BLaER1 treated with 17β-estradiol and CSF1 and Interleukin-3, amounts not matched to agents 10 nM and 100 nM (cell line): Measurements from ENCODE around the gene GRM4.

Experiments
- H3K27ac ChIP-seq, 11 experiments: shearing (Covaris generic); formaldehyde crosslinking; 2 replicates each; pipeline ENCODE4 v1.8.1; 2022
- H3K27me3 ChIP-seq, 11 experiments: shearing (Covaris generic); formaldehyde crosslinking; 2 replicates each; pipeline ENCODE4 v1.8.1; 2022
- H3K36me3 ChIP-seq, 11 experiments: shearing (Covaris generic); formaldehyde crosslinking; 2 replicates each; pipeline ENCODE4 v1.8.1; 2022
- H3K4me1 ChIP-seq, 10 experiments: shearing (Covaris generic); formaldehyde crosslinking; 2 replicates each; pipeline ENCODE4 v1.8.1; 2022
- H3K4me2 ChIP-seq, 11 experiments: shearing (Covaris generic); formaldehyde crosslinking; 2 replicates each; pipeline ENCODE4 v1.8.1; 2022
- H3K4me3 ChIP-seq, 10 experiments: shearing (Covaris generic); formaldehyde crosslinking; 2 replicates each; pipeline ENCODE4 v1.8.1; 2022
- H3K9ac ChIP-seq, 11 experiments: shearing (Covaris generic); formaldehyde crosslinking; 2 replicates each; pipeline ENCODE4 v1.8.1; 2022
- H3K9me3 ChIP-seq, 11 experiments: shearing (Covaris generic); formaldehyde crosslinking; replicated peaks in 1 of 11; 2 replicates each; pipeline ENCODE4 v1.8.1; 2022
- H4K20me1 ChIP-seq, 11 experiments: shearing (Covaris generic); formaldehyde crosslinking; 2 replicates each; pipeline ENCODE4 v1.8.1; 2022
- Cebpa-rat ChIP-seq, 11 experiments: shearing (Covaris generic); IDR thresholded peaks; 2 replicates each; pipeline ENCODE4 v1.8.1; 2022

Gene GRM4

DNA sequence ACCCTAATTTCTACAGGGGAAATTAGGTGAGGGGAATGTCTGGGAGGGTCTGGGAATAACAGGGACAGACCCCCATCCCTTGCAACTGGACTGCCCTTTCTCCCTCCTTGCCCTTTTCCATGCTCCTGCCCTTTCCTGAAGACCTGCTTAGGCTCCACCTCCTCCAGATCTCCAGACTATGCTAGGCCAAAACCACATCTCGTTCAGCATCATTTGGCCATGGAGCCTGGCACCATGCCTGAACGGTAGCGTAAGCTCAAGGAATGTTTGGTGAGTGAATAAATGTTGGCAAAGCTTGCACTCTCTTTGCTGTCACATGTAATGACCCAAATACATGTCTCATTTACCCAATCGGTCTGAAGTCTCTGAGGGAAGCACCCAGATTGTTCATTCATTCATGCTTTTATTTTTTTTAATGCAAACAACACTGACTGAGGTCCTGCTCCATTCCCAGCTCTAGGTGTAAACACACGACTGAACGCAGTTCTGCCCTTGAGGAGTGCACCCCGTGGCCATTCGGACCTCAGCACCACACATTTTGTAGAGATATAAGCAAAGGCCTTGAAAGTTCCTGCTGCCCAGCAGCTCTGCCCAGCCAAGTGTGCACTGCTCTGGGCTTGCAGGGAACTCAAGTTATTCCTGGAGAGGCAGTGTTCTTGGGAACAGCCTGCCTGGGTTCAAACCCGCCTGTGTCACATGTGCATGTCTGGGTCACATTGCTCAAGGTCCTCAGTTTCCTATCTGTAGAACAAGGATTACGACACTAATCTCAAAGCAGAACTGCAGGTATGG lies 1.1 kb upstream of the GRM4 start:
- H3K27me3 ChIP-seq, result peaks cover 43 to 72% (median 57%) of the 10 kb centered on the region in 11 experiments
- H3K36me3 ChIP-seq, result no peaks in the 10 kb centered on the region
- H4K20me1 ChIP-seq, result peaks cover 0 to 74% (median 33%) of the 10 kb centered on the region in 11 experiments; a peak in 20 of 22 replicates
- H3K4me3 ChIP-seq, result no peak overlapping the region
- peak overlapping the region in 8 of 11 experiments; percentile 80 to 97 (median 95); a peak in 16 of 22 replicates for H3K4me2 ChIP-seq
- H3K4me1 ChIP-seq, result peaks cover 34 to 80% (median 69%) of the 10 kb centered on the region in 10 experiments
- no peak overlapping the region for H3K27ac ChIP-seq
- no peaks in the 10 kb centered on the region for H3K9me3 ChIP-seq
- 0 out of 22 replicates have a peak, but pooled peaks of 1 of the 11 experiments have one; percentile 35 for TF ChIP-seq Cebpa-rat (IDR thresholded peaks at IDR 0.05)
- H3K9ac ChIP-seq, result no peak overlapping the region

DNA sequence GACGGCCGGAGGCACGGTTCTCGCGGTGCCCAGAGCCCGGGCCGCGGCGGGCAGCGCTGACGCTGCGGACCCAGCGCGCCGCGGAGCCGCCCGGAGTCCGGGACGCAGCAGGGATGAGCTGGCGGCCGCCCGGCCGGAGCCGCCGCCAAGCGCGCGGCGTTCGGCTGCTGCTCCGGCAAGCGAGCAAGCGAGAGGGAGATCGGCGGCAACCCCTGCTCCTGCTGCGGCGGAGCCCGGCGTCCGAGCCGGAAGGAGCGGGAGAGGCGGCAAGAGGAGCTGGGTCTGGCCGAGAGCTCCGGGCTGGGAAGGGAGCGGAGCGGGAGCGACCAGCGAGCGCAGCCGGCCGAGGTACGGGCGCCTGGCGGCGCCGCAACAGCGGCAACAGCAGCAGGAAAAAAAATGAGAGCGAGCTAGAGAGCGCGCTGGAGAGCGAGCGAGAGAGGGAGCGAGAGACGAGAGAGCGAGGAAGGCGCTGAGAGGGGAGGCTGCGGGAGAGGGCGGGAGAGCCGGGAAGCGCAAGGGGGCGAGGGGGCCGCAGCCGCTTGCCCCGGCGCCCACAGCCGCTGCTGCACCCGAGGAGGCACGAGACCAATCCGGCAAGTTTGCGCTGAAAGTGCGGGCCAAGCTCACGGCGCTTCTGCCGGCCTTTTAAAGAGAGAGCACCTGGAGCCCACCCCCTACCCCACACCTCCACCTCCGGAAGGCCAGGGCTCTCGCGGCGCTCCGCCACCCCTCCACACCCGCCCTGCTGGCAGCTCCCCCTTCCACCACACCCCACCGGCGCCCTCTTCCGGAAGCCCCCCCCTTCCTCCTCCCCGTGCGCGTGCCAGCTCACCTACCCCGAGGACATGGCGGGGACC lies 496 bp downstream of the GRM4 start:
- Histone ChIP-seq H3K27me3 (peaks cover 43 to 66% (median 50%) of the 10 kb centered on the region in 11 experiments), H3K4me1 (peaks cover 44 to 96% (median 84%) of the 10 kb centered on the region in 10 experiments), H3K9ac (peak overlapping the region in 9 of 11 experiments; percentile 10 to 54 (median 42); a peak in 12 of 22 replicates), H3K27ac (no peak overlapping the region), H4K20me1 (peaks cover 0 to 71% (median 33%) of the 10 kb centered on the region in 11 experiments; a peak in 20 of 22 replicates), H3K9me3 (no peaks in the 10 kb centered on the region), H3K4me3 (peak overlapping the region; percentile 34 to 66 (median 55)), H3K36me3 (no peaks in the 10 kb centered on the region), H3K4me2 (peak overlapping the region; percentile 80 to 97 (median 94))
- TF ChIP-seq Cebpa-rat (IDR thresholded peaks at IDR 0.05), result no peak

GRCh38 chr6:34144581-34145160 lies 1.2 kb downstream of the GRM4 start:
- no peak for TF ChIP-seq Cebpa-rat (IDR thresholded peaks at IDR 0.05)
- H4K20me1 ChIP-seq, result peaks cover 0 to 71% (median 33%) of the 10 kb centered on the region in 11 experiments; a peak in 20 of 22 replicates
- H3K4me2 ChIP-seq, result peak overlapping the region; percentile 80 to 97 (median 94)
- peak overlapping the region in 5 of 11 experiments; percentile 10 to 54 (median 49); a peak in 8 of 22 replicates for H3K9ac ChIP-seq
- H3K27me3 ChIP-seq, result peaks cover 43 to 66% (median 50%) of the 10 kb centered on the region in 11 experiments
- H3K9me3 ChIP-seq, result no peaks in the 10 kb centered on the region
- peaks cover 50 to 100% (median 90%) of the 10 kb centered on the region in 10 experiments for H3K4me1 ChIP-seq
- no peaks in the 10 kb centered on the region for H3K36me3 ChIP-seq
- no peak overlapping the region for H3K27ac ChIP-seq
- peak overlapping the region; percentile 34 to 66 (median 55) for H3K4me3 ChIP-seq

- H3K36me3 ChIP-seq, result no peaks in the 10 kb centered on the region
- H3K4me1 ChIP-seq, result peaks cover 56 to 100% (median 96%) of the 10 kb centered on the region in 10 experiments
- H4K20me1 ChIP-seq, result peaks cover 0 to 71% (median 33%) of the 10 kb centered on the region in 11 experiments; a peak in 20 of 22 replicates
- no peaks in the 10 kb centered on the region for H3K9me3 ChIP-seq
- TF ChIP-seq Cebpa-rat (IDR thresholded peaks at IDR 0.05), result no peak
- peak overlapping the region in 3 of 11 experiments; percentile 8 to 54 (median 35); a peak in 5 of 22 replicates for H3K9ac ChIP-seq
- peak overlapping the region; percentile 80 to 97 (median 94) for H3K4me2 ChIP-seq
- no peak overlapping the region for H3K27ac ChIP-seq
- H3K27me3 ChIP-seq, result peaks cover 43 to 64% (median 50%) of the 10 kb centered on the region in 11 experiments
- H3K4me3 ChIP-seq, result peak overlapping the region; percentile 33 to 66 (median 55)
Measured at GRCh38 chr6:34143884-34144580, 1.9 kb downstream of the GRM4 start.

GRCh38 chr6:34143196-34143883 lies 2.5 kb downstream of the GRM4 start:
- no peak for TF ChIP-seq Cebpa-rat (IDR thresholded peaks at IDR 0.05)
- Histone ChIP-seq H3K9ac (peak overlapping the region in 3 of 11 experiments; percentile 8 to 54 (median 35); a peak in 4 of 22 replicates), H3K4me3 (peak overlapping the region; percentile 33 to 66 (median 55); a peak in 15 of 20 replicates), H4K20me1 (peaks cover 0 to 78% (median 33%) of the 10 kb centered on the region in 11 experiments; a peak in 20 of 22 replicates), H3K27me3 (peaks cover 43 to 58% (median 50%) of the 10 kb centered on the region in 11 experiments), H3K36me3 (no peaks in the 10 kb centered on the region), H3K4me1 (peaks cover 63 to 100% (median 98%) of the 10 kb centered on the region in 10 experiments), H3K4me2 (peak overlapping the region; percentile 80 to 97 (median 94)), H3K27ac (no peak overlapping the region), H3K9me3 (no peaks in the 10 kb centered on the region)

GRCh38 chr6:34142061-34142998 lies 3.6 kb downstream of the GRM4 start:
- no peak for TF ChIP-seq Cebpa-rat (IDR thresholded peaks at IDR 0.05)
- Histone ChIP-seq H3K27me3 (peaks cover 43 to 57% (median 50%) of the 10 kb centered on the region in 11 experiments), H3K4me2 (peak overlapping the region; percentile 50 to 97 (median 94)), H4K20me1 (peaks cover 0 to 82% (median 35%) of the 10 kb centered on the region in 11 experiments; a peak in 20 of 22 replicates), H3K9me3 (no peaks in the 10 kb centered on the region), H3K4me1 (peaks cover 67 to 100% (median 98%) of the 10 kb centered on the region in 10 experiments), H3K4me3 (no peak overlapping the region), H3K27ac (no peak overlapping the region), H3K9ac (peak overlapping the region in 1 of 11 experiments; percentile 31; a peak in 1 of 22 replicates), H3K36me3 (no peaks in the 10 kb centered on the region)

DNA sequence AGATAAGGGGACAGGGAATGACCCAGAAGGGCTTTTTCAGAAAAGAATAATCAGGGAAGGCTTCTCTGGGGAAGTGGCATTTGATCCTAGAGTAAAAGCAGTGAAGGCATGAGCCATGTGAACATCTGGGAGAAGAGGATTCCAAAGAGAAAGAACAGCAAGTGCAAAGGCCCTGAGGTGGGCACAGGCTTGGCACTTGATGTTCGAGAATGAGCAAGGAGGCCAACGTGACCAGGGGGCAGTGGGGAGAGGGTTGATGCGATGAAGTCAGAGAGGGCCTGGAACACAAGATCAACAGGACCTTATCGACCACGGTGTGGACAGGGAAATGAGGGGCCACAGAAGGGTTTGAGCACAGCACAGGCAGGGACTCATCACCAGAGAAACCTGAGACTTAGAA lies 5.8 kb downstream of the GRM4 start:
- Histone ChIP-seq H3K9me3 (no peaks in the 10 kb centered on the region), H3K4me2 (peak overlapping the region; percentile 52 to 94 (median 81)), H3K4me1 (peaks cover 79 to 100% (median 99%) of the 10 kb centered on the region in 10 experiments), H3K9ac (no peak overlapping the region), H3K4me3 (no peak overlapping the region), H3K27me3 (peaks cover 28 to 35% (median 34%) of the 10 kb centered on the region in 11 experiments), H3K36me3 (no peaks in the 10 kb centered on the region), H4K20me1 (peaks cover 0 to 75% (median 33%) of the 10 kb centered on the region in 11 experiments; a peak in 20 of 22 replicates), H3K27ac (no peak overlapping the region)
- TF ChIP-seq Cebpa-rat (IDR thresholded peaks at IDR 0.05), result no peak
